ENCODE results near the gene IFTAP. TPM values are rescaled to one million over a fixed set of nuclear protein-coding genes. Genes with fewer than 3 reads are reported as not detected.

Gene IFTAP
- total RNA-seq, 1 donor from 2014 or later, result 31.0 TPM

- H3K36me3 Mint-ChIP-seq (ENCODE audit: low read depth), result no peaks in the 10 kb centered on the region
- H3K9me3 Mint-ChIP-seq, result no peaks in the 10 kb centered on the region
- no peak for DNase-seq (ENCODE audit: low read depth, low spot score)
- no peak overlapping the region for H3K27ac Mint-ChIP-seq (ENCODE audit: unreplicated experiment)
- no peak overlapping the region for H3K4me3 Mint-ChIP-seq
- H3K27me3 Mint-ChIP-seq (ENCODE audit: low read depth), result peaks cover 2% of the 10 kb centered on the region
- TF ChIP-seq CTCF (conservative IDR thresholded peaks at IDR 0.05), result no peak
- peaks cover 5% of the 10 kb centered on the region for H3K4me1 Mint-ChIP-seq
Observed at GRCh38 chr11:36695111-36695510, 100.8 kb downstream of the IFTAP start.

GRCh38 chr11:36695571-36695970 lies 101.3 kb downstream of the IFTAP start:
- Mint-ChIP-seq H3K27me3 (ENCODE audit: low read depth) (peaks cover 2% of the 10 kb centered on the region), H3K27ac (ENCODE audit: unreplicated experiment) (no peak overlapping the region), H3K36me3 (ENCODE audit: low read depth) (no peaks in the 10 kb centered on the region), H3K9me3 (no peaks in the 10 kb centered on the region), H3K4me1 (peaks cover 5% of the 10 kb centered on the region), H3K4me3 (no peak overlapping the region)
- TF ChIP-seq CTCF (conservative IDR thresholded peaks at IDR 0.05), result no peak
- DNase-seq (ENCODE audit: low read depth, low spot score), result no peak

- Mint-ChIP-seq H3K4me1 (peaks cover 5% of the 10 kb centered on the region), H3K4me3 (no peak overlapping the region), H3K27ac (ENCODE audit: unreplicated experiment) (no peak overlapping the region), H3K27me3 (ENCODE audit: low read depth) (peaks cover 2% of the 10 kb centered on the region), H3K9me3 (no peaks in the 10 kb centered on the region), H3K36me3 (ENCODE audit: low read depth) (no peaks in the 10 kb centered on the region)
- DNase-seq (ENCODE audit: low read depth, low spot score), result no peak
- no peak for TF ChIP-seq CTCF (conservative IDR thresholded peaks at IDR 0.05)
Observed at GRCh38 chr11:36696550-36696949, 102.2 kb downstream of the IFTAP start.

- no peaks in the 10 kb centered on the region for H3K9me3 Mint-ChIP-seq
- TF ChIP-seq CTCF (conservative IDR thresholded peaks at IDR 0.05), result no peak
- no peak overlapping the region for H3K4me3 Mint-ChIP-seq
- no peak for DNase-seq (ENCODE audit: low read depth, low spot score)
- peaks cover 2% of the 10 kb centered on the region for H3K27me3 Mint-ChIP-seq (ENCODE audit: low read depth)
- H3K4me1 Mint-ChIP-seq, result peaks cover 10% of the 10 kb centered on the region
- H3K27ac Mint-ChIP-seq (ENCODE audit: unreplicated experiment), result no peak overlapping the region
- H3K36me3 Mint-ChIP-seq (ENCODE audit: low read depth), result no peaks in the 10 kb centered on the region
Observed at GRCh38 chr11:36699271-36699670, 105.0 kb downstream of the IFTAP start.

- peaks cover 2% of the 10 kb centered on the region for H3K27me3 Mint-ChIP-seq (ENCODE audit: low read depth)
- H3K27ac Mint-ChIP-seq (ENCODE audit: unreplicated experiment), result no peak overlapping the region
- DNase-seq (ENCODE audit: low read depth, low spot score), result no peak
- TF ChIP-seq CTCF (conservative IDR thresholded peaks at IDR 0.05), result no peak
- no peaks in the 10 kb centered on the region for H3K9me3 Mint-ChIP-seq
- H3K4me1 Mint-ChIP-seq, result peaks cover 10% of the 10 kb centered on the region
- H3K4me3 Mint-ChIP-seq, result no peak overlapping the region
- H3K36me3 Mint-ChIP-seq (ENCODE audit: low read depth), result no peaks in the 10 kb centered on the region
Observed at GRCh38 chr11:36700246-36700645, 105.9 kb downstream of the IFTAP start.
